Effector memory CD8-positive, alpha-beta T cell (primary cell): ENCODE results near the gene STXBP4.
A peak's percentile ranks its signal among the peaks of the same experiment; 100 is the strongest.

Experiments
- ATAC-seq: fragments of 150-1000 bp; cut with Tn5 transposase; replicated peaks from 2 replicates; pipeline ENCODE4 v1.10.0; 2021; ENCODE audit warnings: mild to moderate bottlenecking, moderate library complexity
- DNase-seq, 3 experiments: peaks; one replicate each; pipeline ENCODE4 v3.0.0; 2021
- H3K27ac Mint-ChIP-seq, 2 donors: one replicate each; pipeline ENCODE4 v1.8.0; 2022; ENCODE audit warnings: mild to moderate bottlenecking in 2 of 2, mixed read lengths in 2 of 2, moderate library complexity in 2 of 2
- H3K27me3 Mint-ChIP-seq, 2 donors: one replicate each; pipeline ENCODE4 v1.8.0; 2022; ENCODE audit warnings: mixed read lengths in 2 of 2
- H3K36me3 Mint-ChIP-seq: one replicate; pipeline ENCODE4 v1.8.0; 2022; ENCODE audit warnings: mild to moderate bottlenecking, moderate library complexity, mixed read lengths; ENCODE audit not compliant: insufficient read depth
- H3K4me1 Mint-ChIP-seq, 2 donors: one replicate each; pipeline ENCODE4 v1.8.0; 2022; ENCODE audit warnings: low read depth in 2 of 2, mixed read lengths in 2 of 2
- H3K4me3 Mint-ChIP-seq, 2 donors: one replicate each; pipeline ENCODE4 v1.8.0; 2022; ENCODE audit warnings: mild to moderate bottlenecking in 2 of 2, mixed read lengths in 2 of 2, moderate library complexity in 2 of 2
- H3K9me3 Mint-ChIP-seq, 2 donors: one replicate each; pipeline ENCODE4 v1.8.0; 2022; ENCODE audit warnings: mixed read lengths in 2 of 2

STXBP4 gene

DNA sequence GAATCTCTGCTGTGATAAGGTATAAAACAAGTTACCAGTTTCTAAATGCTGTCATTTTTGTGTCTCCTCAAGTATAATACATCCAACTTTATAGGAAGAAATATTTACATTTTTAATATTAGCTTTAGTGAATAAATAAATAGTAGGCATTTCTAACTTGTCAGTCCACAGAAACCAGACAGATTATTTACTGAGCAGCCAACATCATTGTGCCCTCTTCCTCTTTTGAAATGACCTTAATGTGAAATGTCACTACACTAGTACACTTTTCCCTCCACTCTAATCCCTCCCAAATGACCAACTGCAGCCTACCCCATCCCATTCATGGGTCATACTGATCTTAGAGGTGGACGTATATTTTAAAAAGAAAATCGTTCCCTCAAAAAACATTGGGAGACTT, 9.2 kb downstream of the STXBP4 start:
- Mint-ChIP-seq H3K4me1 (no peaks in the 10 kb centered on the region), H3K27ac (no peak overlapping the region), H3K36me3 (no peaks in the 10 kb centered on the region), H3K9me3 (no peaks in the 10 kb centered on the region), H3K27me3 (no peaks in the 10 kb centered on the region), H3K4me3 (no peak overlapping the region)
- DNase-seq, result no peak
- ATAC-seq, result no peak

DNA sequence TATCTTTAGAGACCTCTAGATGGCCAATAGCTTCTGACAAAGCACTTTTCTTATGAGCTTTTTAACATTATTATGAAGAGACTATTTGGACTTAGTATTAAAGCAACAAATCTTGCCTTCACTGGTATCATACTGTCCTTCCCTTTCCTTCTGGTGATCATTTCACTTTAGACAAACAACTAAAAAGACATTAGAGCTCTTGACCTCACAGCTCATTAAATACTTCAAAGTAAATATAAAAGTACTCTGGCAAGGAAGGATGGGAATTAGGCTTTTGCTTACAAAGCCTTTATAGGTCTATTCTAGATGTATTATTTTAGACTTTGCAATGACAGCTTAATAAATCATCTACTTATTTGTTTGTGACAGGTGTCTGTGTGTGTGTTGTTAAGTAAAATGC, 11.1 kb downstream of the STXBP4 start:
- Mint-ChIP-seq H3K9me3 (no peaks in the 10 kb centered on the region), H3K4me1 (no peaks in the 10 kb centered on the region), H3K27ac (no peak overlapping the region), H3K27me3 (no peaks in the 10 kb centered on the region), H3K4me3 (no peak overlapping the region), H3K36me3 (no peaks in the 10 kb centered on the region)
- DNase-seq, result no peak
- no peak for ATAC-seq

GRCh38 chr17:54980375-54980774, 11.8 kb downstream of the STXBP4 start:
- DNase-seq (no peak), ATAC-seq (no peak)
- Mint-ChIP-seq H3K9me3 (no peaks in the 10 kb centered on the region), H3K27ac (no peak overlapping the region), H3K36me3 (no peaks in the 10 kb centered on the region), H3K4me3 (no peak overlapping the region), H3K27me3 (no peaks in the 10 kb centered on the region), H3K4me1 (no peaks in the 10 kb centered on the region)

DNA sequence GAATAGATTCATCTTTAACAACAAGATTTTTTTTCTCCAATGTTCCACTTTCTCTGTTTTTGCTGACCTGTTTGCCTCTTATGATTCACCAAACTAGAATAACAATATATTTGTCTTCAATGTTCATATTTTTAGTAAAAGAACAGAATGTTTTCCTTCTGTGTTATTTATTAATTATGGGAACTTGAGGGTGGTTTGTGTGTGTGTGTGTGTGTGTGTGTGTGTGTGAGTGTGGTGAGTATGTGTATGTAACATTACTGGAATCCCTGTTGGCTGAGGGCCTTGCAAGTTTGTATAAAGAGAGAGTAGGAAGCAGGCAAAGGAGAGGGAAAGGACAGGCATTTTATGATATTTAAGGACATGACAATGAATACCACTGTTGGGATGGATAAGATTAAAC, 13.8 kb downstream of the STXBP4 start:
- Mint-ChIP-seq H3K4me1 (no peaks in the 10 kb centered on the region), H3K36me3 (peaks cover 2% of the 10 kb centered on the region), H3K4me3 (no peak overlapping the region), H3K27ac (no peak overlapping the region), H3K27me3 (no peaks in the 10 kb centered on the region), H3K9me3 (no peaks in the 10 kb centered on the region)
- no peak for ATAC-seq
- no peak for DNase-seq

- no peaks in the 10 kb centered on the region for H3K4me1 Mint-ChIP-seq
- ATAC-seq (no peak), DNase-seq (no peak)
- H3K9me3 Mint-ChIP-seq, result no peaks in the 10 kb centered on the region
- peaks cover 4% of the 10 kb centered on the region for H3K36me3 Mint-ChIP-seq
- H3K4me3 Mint-ChIP-seq, result no peak overlapping the region
- no peaks in the 10 kb centered on the region for H3K27me3 Mint-ChIP-seq
- no peak overlapping the region for H3K27ac Mint-ChIP-seq
Observed at GRCh38 chr17:54983260-54983659, 14.7 kb downstream of the STXBP4 start.

- Mint-ChIP-seq H3K27me3 (no peaks in the 10 kb centered on the region), H3K27ac (no peak overlapping the region), H3K9me3 (no peaks in the 10 kb centered on the region), H3K4me3 (no peak overlapping the region), H3K4me1 (no peaks in the 10 kb centered on the region), H3K36me3 (peaks cover 4% of the 10 kb centered on the region)
- DNase-seq (no peak), ATAC-seq (no peak)
Observed at GRCh38 chr17:54985476-54985875, 16.9 kb downstream of the STXBP4 start.

- no peak for DNase-seq
- no peak overlapping the region for H3K4me3 Mint-ChIP-seq
Observed at GRCh38 chr17:54990118-54990517, 21.6 kb downstream of the STXBP4 start.

DNA sequence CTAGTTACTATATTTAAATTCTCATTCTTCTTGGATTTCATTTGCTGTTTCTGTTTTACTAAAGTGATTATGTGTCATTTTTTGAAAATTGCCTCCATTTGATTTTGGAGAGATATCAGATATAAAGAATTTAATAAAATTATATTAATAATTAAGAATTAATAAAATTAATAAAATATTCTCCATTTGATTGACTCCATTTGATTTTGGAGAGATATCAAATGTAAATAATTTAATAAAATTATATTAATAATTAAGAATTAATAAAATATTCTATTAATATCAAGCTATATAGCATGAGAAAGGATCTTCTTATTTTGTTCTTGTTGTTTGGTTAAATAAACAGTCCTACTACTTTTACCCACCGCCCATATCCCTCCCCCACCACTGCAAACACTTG, 23.0 kb downstream of the STXBP4 start:
- H3K4me3 Mint-ChIP-seq, result no peak overlapping the region
- H3K36me3 Mint-ChIP-seq, result peaks cover 4% of the 10 kb centered on the region
- ATAC-seq (no peak), DNase-seq (no peak)
- H3K27me3 Mint-ChIP-seq, result no peaks in the 10 kb centered on the region
- no peak overlapping the region for H3K27ac Mint-ChIP-seq
- H3K4me1 Mint-ChIP-seq, result no peaks in the 10 kb centered on the region
- no peaks in the 10 kb centered on the region for H3K9me3 Mint-ChIP-seq

More at GRCh38 chr17:54990118-54990517, 21.6 kb downstream of the STXBP4 start:
- no peak for ATAC-seq
- Mint-ChIP-seq H3K27ac (no peak overlapping the region), H3K36me3 (peaks cover 4% of the 10 kb centered on the region), H3K4me1 (no peaks in the 10 kb centered on the region), H3K27me3 (no peaks in the 10 kb centered on the region), H3K9me3 (no peaks in the 10 kb centered on the region)

GRCh38 chr17:54992797-54993639, 24.5 kb downstream of the STXBP4 start:
- H3K4me3 Mint-ChIP-seq, result no peak overlapping the region
- no peaks in the 10 kb centered on the region for H3K9me3 Mint-ChIP-seq
- H3K4me1 Mint-ChIP-seq, result no peaks in the 10 kb centered on the region
- peak; percentile 11 to 26 (median 23) for DNase-seq
- H3K27ac Mint-ChIP-seq, result no peak overlapping the region
- H3K36me3 Mint-ChIP-seq, result no peaks in the 10 kb centered on the region
- H3K27me3 Mint-ChIP-seq, result no peaks in the 10 kb centered on the region
- peak; percentile 61 for ATAC-seq

- no peak for DNase-seq
- Mint-ChIP-seq H3K4me1 (no peaks in the 10 kb centered on the region), H3K27me3 (no peaks in the 10 kb centered on the region), H3K4me3 (no peak overlapping the region), H3K36me3 (no peaks in the 10 kb centered on the region), H3K27ac (no peak overlapping the region), H3K9me3 (no peaks in the 10 kb centered on the region)
- ATAC-seq, result no peak
Observed at GRCh38 chr17:54996441-54996840, 27.9 kb downstream of the STXBP4 start.

GRCh38 chr17:55002458-55002857, 33.9 kb downstream of the STXBP4 start:
- ATAC-seq, result no peak
- no peak overlapping the region for H3K4me3 Mint-ChIP-seq
- no peaks in the 10 kb centered on the region for H3K9me3 Mint-ChIP-seq
- no peak for DNase-seq
- no peaks in the 10 kb centered on the region for H3K27me3 Mint-ChIP-seq
- H3K36me3 Mint-ChIP-seq, result peaks cover 3% of the 10 kb centered on the region
- H3K27ac Mint-ChIP-seq, result no peak overlapping the region
- H3K4me1 Mint-ChIP-seq, result no peaks in the 10 kb centered on the region

DNA sequence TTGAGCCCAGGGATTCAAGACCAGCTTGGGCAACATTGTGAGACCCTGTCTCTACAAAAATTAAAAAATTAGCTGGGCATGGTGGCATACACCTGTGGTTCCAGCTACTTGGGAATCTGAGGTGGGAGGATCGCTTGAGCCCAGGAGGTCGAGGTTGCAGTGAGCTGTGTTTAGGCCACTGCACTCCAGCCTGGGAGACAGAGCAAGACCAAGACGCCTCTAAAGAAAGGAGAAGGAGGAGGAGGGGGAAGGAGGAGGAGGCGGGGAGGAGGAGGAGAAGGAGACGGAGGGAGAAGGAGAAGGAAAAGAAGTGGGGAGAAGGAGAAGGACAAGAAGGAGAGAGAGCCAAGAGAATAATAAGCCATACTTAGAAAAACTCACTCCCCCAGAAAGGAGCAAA, 35.9 kb downstream of the STXBP4 start:
- Mint-ChIP-seq H3K36me3 (peaks cover 3% of the 10 kb centered on the region), H3K27me3 (no peaks in the 10 kb centered on the region), H3K27ac (no peak overlapping the region), H3K4me3 (no peak overlapping the region), H3K4me1 (no peaks in the 10 kb centered on the region), H3K9me3 (no peaks in the 10 kb centered on the region)
- ATAC-seq (no peak), DNase-seq (no peak)

GRCh38 chr17:55005520-55005919, 37.0 kb downstream of the STXBP4 start:
- peaks cover 3% of the 10 kb centered on the region for H3K36me3 Mint-ChIP-seq
- no peaks in the 10 kb centered on the region for H3K4me1 Mint-ChIP-seq
- DNase-seq (no peak), ATAC-seq (no peak)
- no peaks in the 10 kb centered on the region for H3K27me3 Mint-ChIP-seq
- H3K4me3 Mint-ChIP-seq, result no peak overlapping the region
- no peak overlapping the region for H3K27ac Mint-ChIP-seq
- no peaks in the 10 kb centered on the region for H3K9me3 Mint-ChIP-seq

GRCh38 chr17:55023626-55024025, 55.1 kb downstream of the STXBP4 start:
- Mint-ChIP-seq H3K27ac (no peak overlapping the region), H3K9me3 (no peaks in the 10 kb centered on the region), H3K36me3 (no peaks in the 10 kb centered on the region), H3K4me3 (no peak overlapping the region), H3K4me1 (no peaks in the 10 kb centered on the region), H3K27me3 (no peaks in the 10 kb centered on the region)
- ATAC-seq (no peak), DNase-seq (no peak)
